Skin epidermis (tissue), 12 donors: ENCODE results near the gene FFAR1.

ENCODE experiments used
- H3K27ac ChIP-seq, 21 experiments: fragments of 200-600 bp; sonication (generic) in 11 of 21; one replicate each; pipeline ENCODE4 v1.5.0; 2020; ENCODE audit warnings: mild to moderate bottlenecking in 3 of 21, inconsistent platforms in 2 of 21, moderate library complexity in 2 of 21
- H3K4me3 ChIP-seq, 7 experiments: fragments of 200-600 bp; sonication (generic) in 2 of 7; one replicate each; pipeline ENCODE4 v1.5.0; 2020; ENCODE audit warnings: inconsistent platforms in 2 of 7, mild to moderate bottlenecking in 2 of 7, moderate library complexity in 1 of 7

Gene FFAR1

GRCh38 chr19:35314031-35314430, 33.7 kb upstream of the FFAR1 start:
- H3K27ac ChIP-seq = no peak overlapping the region
- no peak overlapping the region for H3K4me3 ChIP-seq

GRCh38 chr19:35314858-35315470, 32.7 kb upstream of the FFAR1 start:
- H3K27ac ChIP-seq = no peak overlapping the region
- no peak overlapping the region for H3K4me3 ChIP-seq

GRCh38 chr19:35315883-35316282, 31.8 kb upstream of the FFAR1 start:
- Histone ChIP-seq H3K27ac (no peak overlapping the region), H3K4me3 (no peak overlapping the region)

GRCh38 chr19:35316560-35316959, 31.1 kb upstream of the FFAR1 start:
- Histone ChIP-seq H3K27ac (peak overlapping the region in 1 of 21 experiments; percentile 75), H3K4me3 (no peak overlapping the region)

- H3K4me3 ChIP-seq = no peak overlapping the region
- peak overlapping the region in 10 of 21 experiments; percentile 3 to 75 (median 38) for H3K27ac ChIP-seq
Measured at GRCh38 chr19:35317464-35318043, 30.1 kb upstream of the FFAR1 start.

GRCh38 chr19:35318679-35319448, 28.8 kb upstream of the FFAR1 start:
- peak overlapping the region in 12 of 21 experiments; percentile 6 to 71 (median 46) for H3K27ac ChIP-seq

GRCh38 chr19:35320065-35320713, 27.5 kb upstream of the FFAR1 start:
- no peak overlapping the region for H3K4me3 ChIP-seq
- peak overlapping the region in 4 of 21 experiments; percentile 7 to 46 (median 22) for H3K27ac ChIP-seq

More at GRCh38 chr19:35318679-35319448, 28.8 kb upstream of the FFAR1 start:
- H3K4me3 ChIP-seq = no peak overlapping the region

- no peak overlapping the region for H3K4me3 ChIP-seq
- H3K27ac ChIP-seq = no peak overlapping the region
Measured at GRCh38 chr19:35321291-35321690, 26.4 kb upstream of the FFAR1 start.

- Histone ChIP-seq H3K4me3 (no peak overlapping the region), H3K27ac (no peak overlapping the region)
Measured at GRCh38 chr19:35322014-35322413, 25.7 kb upstream of the FFAR1 start.

GRCh38 chr19:35327642-35328041, 20.1 kb upstream of the FFAR1 start:
- no peak overlapping the region for H3K27ac ChIP-seq
- H3K4me3 ChIP-seq = no peak overlapping the region

GRCh38 chr19:35328851-35329285, 18.8 kb upstream of the FFAR1 start, which contains the start of gene CD22:
TSS of gene CD22 (plus strand) at chr19:35329187. CDS start at chr19:35332041, 2,854 bp downstream.
- no peak within 1 kb of the TSS for H3K4me3 ChIP-seq
- peak within 1 kb of the TSS in 1 of 21 experiments; percentile 40 for H3K27ac ChIP-seq

- peak overlapping the region in 1 of 21 experiments; percentile 40 for H3K27ac ChIP-seq
- H3K4me3 ChIP-seq = no peak overlapping the region
Measured at GRCh38 chr19:35329323-35329722, 18.4 kb upstream of the FFAR1 start.

- Histone ChIP-seq H3K27ac (no peak overlapping the region), H3K4me3 (no peak overlapping the region)
Measured at GRCh38 chr19:35330475-35330874, 17.2 kb upstream of the FFAR1 start.

GRCh38 chr19:35331551-35332214, 16.0 kb upstream of the FFAR1 start:
- no peak overlapping the region for H3K27ac ChIP-seq
- no peak overlapping the region for H3K4me3 ChIP-seq

- H3K4me3 ChIP-seq = no peak overlapping the region
Measured at GRCh38 chr19:35332817-35333216, 14.9 kb upstream of the FFAR1 start.

GRCh38 chr19:35334144-35334753, 13.5 kb upstream of the FFAR1 start:
- H3K4me3 ChIP-seq = no peak overlapping the region
- H3K27ac ChIP-seq = no peak overlapping the region

More at GRCh38 chr19:35332817-35333216, 14.9 kb upstream of the FFAR1 start:
- no peak overlapping the region for H3K27ac ChIP-seq

- H3K27ac ChIP-seq = no peak overlapping the region
- H3K4me3 ChIP-seq = no peak overlapping the region
Measured at GRCh38 chr19:35336166-35336955, 11.3 kb upstream of the FFAR1 start.
